CD4-positive, alpha-beta T cell treated with Interferon alpha-2 for 1 hour (primary cell): ENCODE measurements around the gene PUM1.
A peak's percentile ranks its signal among the peaks of the same experiment; 100 is the strongest.
"Not testable (repeated sequence)": the region's sequence is repeated elsewhere in the genome, so short reads cannot be mapped to it uniquely, and the experiment has no call there.

Source experiments
- DNase-seq, 2 donors: peaks; one replicate each; pipeline ENCODE4 v3.0.0-alpha.2; 2020 to 2022

PUM1 gene

DNA sequence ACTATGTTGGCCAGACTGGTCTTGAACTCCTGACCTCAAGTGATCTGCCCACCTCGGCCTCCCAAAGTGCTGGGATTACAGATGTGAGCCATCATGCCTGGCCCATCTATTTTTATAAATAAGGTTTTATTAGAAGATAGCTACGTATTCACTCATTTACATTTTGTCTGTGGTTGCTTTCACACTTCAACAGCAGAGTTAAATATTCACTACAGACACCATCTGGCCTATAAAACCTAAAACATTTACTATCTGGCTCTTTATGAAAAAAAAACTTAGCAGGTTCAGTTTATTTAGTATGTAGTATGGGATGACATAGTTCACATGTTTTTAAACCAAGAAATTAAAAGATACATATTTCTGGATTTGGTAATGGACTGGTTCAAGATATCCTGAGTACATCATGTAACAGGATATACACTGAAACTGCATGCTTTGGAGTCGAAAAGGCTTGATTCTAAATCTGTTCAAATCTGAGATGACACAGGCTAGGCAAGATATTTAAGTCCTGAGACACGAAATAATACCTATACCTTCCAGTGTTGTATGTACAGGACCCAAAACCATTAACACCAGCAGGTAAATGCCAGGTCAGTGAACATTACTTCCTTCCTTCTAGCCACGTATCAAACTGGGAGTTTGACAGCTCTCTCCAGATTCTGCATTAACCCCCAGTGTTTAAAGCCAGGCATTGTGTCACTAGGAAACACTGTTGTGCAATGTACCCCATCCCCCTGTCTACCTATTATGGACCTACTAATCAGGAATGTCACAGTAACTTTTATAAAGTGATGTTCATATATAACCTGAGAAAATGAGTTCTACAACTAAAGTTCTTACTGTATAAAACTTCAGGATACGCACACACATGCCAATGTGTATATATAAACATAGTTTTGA is 102.7 kb downstream of the PUM1 start:
- DNase-seq = no peak

DNA sequence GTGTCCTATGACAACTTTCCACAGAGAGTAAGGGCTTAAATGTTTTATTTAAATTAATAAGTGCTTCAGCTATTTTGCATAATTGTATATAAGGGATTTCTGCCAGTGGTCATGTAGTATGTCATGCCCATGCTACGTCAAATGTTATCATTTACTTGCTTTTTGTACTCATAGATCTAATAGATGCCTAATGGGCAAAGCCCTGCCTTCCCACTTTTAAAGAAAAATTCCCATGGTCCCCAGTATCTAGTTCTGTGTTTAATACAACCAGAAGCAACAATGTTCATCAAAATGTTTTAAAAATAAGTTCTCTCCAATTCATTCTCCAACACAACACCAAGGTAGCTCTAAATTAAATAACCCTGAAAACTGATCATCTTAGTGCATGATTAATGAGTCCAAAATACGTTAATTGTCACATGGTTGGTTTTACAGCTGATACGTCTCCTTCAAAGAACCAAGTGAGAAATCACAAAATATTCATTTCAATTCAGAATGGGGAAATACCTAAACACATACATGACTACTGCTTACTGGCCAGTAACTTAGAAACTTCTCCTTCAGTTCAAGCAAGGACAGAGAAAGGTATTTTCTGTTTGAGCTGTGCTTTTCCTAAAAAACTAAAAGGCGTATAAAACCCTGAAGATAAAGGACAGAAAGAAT is 107.8 kb downstream of the PUM1 start:
- DNase-seq = no peak

DNA sequence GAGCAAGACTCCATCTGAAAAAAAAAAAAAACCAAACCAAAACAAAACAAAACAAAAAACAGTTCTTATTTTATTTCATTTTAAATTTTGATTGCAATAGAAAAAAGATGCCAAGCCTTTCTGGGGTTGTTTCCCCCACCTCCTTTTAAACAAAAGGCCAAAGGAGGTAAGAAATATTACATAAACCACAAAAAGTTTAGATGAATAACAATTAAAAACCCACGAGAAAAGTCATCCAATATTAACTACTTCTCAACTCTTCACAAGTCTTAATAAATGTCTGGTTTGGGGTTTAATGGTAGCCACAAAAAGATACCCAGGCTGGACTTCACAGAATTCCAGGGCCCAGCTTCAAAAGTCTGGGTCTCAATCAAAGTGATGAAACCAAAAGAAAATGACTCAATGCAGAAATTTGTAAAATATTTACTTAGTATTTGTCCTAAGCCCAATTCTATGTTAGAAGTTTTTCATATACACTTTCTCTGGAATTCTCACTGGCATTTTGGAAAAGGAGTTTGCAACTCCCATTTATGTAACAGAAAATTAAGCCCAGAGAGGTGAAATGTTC is 110.0 kb downstream of the PUM1 start:
- DNase-seq = no peak

DNA sequence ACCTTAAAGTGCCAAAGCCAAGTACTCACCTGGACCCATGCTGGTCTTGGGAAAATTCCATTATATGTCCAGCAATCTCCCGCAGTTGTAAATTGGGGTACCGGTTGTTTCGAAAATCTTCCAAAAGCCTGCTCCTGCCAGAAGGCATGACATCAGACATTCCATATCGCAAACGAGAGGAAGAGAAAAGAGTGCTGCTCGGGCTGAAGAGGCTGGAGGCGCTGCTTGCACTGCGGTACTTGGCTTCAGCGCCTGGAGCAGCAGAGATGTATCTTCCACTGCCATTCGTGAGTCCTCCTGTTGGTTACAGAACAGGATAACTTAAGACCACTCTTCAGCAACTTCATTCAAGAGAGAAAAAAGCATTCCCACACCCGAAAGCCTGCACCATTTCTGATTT is 111.8 kb downstream of the PUM1 start:
- no peak for DNase-seq

DNA sequence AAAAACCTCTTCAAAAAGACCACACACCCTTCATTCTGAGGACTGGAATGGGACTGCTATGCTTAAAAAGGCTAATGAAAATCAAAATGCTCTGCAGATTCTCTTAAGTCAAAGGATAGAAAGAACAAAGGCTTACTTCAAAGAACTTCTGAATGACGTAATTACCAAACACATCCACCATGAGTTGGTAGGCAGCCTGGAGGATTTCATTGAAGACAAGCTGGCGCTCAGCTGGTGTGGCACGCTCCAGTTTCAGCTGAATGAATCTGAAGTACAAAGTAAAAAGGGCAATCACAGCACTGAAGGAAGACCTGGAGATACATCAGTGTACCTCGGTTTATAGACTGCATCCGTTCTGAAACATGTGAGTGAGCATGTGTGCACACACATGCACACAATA is 113.4 kb downstream of the PUM1 start:
- DNase-seq = no peak

DNA sequence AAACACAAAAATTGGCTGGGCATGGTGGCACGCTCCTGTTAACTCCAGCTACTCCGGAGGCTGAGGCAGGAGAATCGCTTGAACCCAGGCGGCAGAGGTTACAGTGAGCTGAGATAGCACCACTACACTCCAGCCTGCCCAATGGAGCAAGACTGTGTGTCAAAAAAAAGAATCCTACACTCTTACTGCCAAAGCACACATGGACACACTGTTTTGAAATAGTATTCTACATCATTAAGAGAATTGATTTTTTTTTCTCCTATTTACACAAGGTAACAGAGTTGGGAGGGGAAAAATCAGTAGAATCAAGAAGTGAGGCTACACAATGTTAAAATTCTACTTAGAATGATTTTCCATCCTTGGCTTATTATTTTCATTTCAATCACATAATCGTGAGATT is 114.8 kb downstream of the PUM1 start:
- DNase-seq = no peak

DNA sequence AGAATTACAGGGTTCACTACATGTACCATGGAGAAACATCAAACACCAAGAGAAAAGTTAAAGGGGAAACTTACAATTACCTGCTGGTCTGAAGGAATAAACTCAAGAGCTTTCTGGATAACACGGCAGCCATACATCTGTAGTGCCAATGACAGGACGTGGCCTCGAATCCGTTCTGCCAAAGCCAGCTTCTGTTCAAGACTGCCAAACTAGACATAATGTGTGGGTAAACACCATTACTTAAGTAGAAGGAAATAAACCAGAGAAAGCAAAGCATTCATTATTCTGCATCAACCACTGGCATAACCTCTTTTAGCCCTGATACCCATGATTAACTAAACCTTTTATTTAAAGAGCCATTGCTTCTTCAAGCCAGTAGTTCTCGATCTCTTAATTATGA is 115.5 kb downstream of the PUM1 start:
- DNase-seq = no peak

DNA sequence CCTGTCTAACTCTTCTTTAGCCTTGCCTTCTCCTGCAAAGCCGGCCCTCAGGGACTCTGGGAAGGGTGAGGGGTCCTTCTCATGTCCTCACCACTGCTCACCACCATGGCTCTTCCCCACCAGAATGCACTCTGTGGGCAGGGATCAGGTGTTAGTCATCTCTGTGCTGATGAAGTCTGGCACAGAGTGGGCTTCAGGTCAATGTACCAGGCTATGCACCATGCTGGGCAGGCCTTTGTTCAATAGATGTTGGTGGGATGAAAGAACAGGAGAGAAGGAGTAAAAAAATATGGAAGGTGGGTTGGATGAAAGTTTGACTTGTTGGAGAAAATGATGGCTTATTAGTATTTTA is 116.1 kb downstream of the PUM1 start:
- DNase-seq = not testable (repeated sequence)

DNA sequence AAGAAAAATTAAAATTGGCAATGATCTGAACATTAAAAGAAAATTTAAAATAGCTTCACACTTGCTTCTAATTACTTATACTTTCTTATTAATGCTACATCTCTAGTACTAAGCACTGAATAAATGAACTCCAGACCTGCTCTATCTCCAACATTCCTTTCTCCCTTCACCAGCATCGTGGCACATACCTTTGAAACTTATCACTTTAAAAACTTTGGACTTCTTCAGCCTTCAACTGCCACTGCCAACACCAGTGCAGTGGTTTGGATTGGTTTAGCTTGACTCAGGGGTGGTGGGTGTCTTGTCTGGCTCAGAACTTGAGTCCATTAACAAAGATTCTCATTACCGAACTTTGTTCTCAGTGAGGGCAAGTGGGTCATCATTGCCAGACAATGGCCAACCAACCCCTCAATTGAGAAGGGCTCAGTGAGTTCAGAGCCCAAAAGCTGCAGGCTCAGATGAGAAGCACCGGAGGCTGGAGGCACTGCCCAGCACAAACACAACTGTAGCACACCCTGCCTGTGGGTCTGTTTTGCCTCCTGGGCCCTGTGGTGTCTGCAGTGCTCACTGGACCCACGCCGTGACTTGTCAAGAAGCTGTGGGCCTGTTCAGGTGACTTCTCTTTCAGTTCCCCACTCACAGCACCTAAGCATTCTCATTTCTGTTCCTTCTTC is 116.6 kb downstream of the PUM1 start:
- not testable (repeated sequence) for DNase-seq

DNA sequence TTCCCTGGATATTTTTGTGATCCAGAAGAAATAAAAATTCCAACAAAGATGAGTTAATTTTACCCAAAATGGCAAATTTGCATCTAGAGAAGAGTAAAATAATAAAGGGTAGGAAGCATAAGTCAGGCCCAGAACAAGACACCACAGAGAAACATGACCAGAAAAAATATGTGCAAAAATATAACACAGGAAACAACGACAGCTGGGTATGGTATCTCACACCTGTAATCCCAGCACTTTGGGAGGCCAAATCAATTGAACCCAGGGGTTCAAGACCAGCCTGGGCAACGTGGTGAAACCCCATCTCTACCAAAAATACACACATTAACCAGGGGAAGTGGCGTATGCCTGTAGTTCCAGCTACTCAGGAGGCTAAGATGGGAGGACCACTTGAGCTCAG is 117.2 kb downstream of the PUM1 start:
- no peak for DNase-seq

DNA sequence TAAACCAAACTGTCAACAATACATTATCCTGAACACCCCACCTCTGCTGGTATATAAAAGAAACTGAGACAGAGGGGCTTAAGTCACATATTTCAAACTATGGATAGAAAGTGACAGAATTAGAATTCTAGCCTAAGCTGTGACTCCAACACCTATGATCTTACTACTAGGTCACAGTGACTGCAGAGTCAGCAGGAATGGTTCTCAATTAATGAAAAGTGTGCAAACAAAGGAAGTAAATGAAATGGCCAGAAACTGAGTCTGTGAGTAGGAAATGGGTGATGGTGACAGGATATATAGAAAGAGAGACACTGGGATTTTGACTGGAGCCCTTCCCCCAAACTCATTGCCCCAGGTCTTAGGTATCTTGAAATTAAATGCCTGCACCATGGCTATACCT is 118.3 kb downstream of the PUM1 start:
- no peak for DNase-seq

DNA sequence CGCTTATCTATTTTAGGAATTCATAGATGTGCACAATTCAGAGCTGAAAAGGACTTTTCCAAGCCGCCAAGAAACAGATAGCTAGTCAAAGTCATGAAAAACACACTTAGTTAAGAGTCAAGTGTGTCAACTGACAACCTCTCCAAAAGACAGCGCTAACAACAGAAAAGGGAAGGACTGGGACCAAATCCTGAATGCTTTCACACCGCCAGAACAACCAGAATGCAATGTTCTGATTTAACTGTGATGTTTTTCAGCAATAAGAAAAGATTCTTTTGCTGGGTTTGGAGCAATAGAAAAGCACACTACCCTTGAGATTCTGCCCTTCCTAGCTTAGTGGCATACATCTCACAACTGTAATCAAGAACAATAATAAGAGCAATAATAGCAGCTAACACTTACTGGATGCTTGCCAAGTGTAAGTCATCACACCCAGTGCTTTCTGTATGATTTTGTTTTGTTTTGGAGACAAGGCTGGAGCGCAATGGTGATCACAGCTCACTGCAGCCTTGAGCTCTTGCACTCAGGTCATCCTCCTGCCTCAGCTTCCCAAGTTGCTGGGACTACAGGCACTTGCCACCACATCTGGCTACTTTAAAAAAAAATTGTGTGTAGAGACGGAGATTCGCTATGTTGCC is 123.1 kb downstream of the PUM1 start:
- DNase-seq = no peak

DNA sequence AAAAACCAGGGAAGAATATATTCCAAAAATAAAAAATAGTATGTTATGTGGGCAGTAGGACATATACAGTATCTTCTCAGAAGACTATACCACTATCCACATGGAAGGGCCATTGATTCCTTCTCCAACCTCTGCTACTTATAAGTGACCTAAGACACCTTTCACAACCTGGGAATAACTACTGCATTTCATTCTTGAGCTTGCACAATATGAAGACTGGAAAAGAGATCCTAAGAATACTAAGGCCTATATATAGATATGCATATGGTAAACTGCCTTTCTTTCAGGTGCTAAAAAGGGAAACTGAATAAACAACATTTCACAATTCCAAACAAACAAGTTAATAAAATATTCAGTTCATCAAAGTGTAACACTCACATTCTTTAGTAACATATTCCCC is 125.0 kb downstream of the PUM1 start:
- no peak for DNase-seq

DNA sequence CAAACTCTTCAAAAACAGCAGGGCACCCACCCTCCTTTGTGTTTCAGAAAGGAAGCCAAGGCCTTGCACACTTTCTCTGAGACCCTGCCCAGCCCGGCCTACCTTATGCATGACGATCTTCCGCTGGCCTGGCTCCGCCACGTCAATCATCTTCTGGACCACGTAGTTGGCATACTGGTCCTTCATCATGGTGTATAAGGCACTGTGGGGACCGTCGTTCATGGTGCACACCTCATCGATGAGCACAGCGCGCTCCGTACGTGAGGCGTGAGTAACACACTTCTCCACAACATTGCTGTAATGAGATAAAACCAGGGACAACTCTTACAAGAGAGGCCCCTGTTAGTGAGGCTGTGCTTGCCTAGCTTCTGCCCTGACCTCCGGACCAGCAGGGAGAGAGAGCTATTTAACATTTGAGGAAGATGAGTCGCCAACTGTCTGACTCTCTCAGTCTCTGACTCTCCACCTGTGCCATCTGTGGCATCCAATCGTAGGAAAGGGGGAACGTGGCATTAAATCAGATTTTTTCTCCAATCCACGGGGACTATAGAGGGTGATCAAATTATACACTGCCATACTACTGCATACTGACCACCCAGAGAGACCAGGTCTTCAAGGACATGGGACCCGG is 128.9 kb downstream of the PUM1 start:
- no peak for DNase-seq

DNA sequence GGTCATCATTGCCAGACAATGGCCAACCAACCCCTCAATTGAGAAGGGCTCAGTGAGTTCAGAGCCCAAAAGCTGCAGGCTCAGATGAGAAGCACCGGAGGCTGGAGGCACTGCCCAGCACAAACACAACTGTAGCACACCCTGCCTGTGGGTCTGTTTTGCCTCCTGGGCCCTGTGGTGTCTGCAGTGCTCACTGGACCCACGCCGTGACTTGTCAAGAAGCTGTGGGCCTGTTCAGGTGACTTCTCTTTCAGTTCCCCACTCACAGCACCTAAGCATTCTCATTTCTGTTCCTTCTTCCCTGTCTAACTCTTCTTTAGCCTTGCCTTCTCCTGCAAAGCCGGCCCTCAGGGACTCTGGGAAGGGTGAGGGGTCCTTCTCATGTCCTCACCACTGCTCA is 129.8 kb downstream of the PUM1 start:
- not testable (repeated sequence) for DNase-seq

DNA sequence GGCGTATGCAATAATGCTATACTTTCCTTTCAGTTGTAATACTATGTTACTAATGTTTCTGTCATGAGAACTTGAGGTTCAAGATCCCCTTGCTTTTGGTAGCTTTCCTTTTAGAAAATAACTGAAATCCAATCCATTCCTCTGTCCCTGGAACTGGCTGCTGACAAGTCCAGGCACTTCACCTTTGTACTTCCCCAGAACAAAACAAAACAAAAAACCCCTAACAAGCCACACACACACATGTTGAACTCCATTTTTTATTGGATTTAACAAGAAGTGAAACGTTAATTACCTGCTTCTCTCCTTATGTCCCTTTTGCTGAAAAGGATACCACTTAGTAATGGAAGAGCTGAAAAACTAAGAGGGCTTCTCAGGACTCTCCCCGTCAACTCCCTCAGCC is 130.9 kb downstream of the PUM1 start:
- no peak for DNase-seq

DNA sequence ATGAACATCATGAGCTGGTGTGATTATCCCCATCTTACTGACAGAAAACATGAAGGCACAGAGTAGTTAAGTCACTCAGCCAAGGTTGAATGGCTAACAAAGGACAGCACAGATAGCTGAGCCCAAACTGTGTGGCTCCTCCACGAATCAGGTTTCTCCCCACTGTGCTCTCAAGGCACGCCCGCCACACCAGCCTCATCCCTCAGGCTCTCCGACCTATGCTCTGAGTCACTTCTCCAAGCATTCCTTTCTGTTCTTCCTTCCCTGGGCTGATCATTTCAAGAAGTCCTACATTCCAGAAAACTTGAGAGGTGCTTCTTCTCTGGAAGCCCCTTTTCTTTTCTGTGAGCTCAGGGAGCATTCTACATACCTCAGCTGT is 131.7 kb downstream of the PUM1 start:
- no peak for DNase-seq

DNA sequence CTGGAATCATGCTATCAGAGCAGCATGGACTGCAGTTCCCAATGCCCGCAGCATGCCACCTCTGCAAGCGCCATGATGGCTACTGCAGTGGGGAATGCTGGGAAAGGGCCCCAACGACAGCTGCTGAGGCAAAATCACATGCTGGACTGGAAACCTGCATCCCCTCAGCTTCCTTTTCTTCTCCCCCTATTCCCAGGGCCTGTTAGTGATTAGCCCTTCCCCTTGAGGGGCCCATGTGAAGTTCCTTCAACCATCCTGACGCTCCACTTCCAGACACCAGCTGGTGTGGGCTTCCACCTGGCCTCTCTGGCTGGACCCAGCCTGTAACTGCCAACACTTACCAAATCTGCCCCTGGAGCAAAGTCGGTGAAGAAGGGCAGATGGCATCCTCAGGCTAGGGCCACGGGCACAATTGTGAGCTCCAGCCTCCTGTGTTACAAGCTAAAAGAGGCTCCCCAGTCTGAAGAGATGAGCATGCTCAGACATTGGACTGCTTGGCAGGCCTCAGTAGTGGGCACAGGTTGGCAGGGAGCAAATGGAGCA is 134.8 kb downstream of the PUM1 start:
- no peak for DNase-seq

DNA sequence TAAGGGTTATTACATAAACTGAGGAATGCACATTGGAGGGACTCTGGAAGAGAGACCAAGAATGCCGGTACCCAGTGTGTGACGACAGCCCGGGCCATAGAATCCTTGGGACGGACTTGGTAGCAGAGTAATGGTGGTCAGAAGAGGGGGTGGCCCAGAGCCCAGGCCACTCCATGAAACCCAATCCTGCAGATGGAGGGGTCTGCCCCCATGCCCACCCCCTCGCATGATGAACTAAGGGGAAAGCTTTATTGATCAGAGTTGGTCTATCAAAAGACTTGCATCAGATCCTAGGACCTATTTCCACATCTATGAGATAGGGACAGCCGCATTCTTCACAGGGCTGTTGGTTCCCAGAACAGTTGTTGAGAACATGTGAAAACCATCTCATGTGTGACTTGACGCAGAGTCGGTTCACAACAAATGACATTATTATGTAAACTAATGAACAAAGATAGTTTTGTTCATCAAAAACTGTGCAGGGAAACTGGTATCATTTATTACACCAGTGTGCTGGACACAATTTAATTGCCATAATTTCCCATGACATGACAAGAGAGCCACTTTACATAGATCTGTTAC is 135.5 kb downstream of the PUM1 start:
- no peak for DNase-seq

DNA sequence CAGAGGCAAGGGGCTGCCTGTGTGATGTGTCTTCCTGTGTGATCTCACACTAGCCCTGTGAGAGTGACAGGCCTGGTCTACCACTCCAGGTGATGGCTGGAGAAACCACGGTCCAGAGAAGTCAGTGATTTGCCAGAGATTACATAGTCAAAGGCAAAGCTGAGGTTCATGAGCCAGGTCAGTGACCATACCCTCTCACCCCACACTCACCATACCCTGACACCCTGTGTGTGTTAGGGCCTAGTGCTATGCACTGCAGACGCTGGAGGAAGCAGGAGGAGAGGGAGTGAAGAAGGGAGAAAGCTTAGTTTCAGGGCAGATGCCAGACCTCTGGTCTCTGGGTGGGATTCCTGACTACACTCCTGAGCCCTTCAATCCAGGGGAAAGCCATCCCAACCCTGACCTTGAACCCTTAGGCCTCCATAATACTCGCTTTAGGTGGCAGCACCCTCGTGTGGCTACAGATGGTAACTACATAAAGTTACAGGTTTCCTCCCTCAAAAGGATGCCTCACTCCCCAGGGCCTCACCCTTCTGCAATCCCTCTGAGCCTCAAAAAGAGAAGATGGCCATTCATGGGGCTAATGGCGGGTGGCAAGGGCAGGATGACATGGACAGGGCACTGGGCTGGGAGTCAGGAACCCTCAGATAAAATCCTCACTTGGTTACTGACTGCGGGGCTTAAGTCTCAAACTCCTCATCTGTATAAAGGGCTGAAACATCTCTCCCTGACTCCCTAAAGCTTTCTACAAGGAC is 136.2 kb downstream of the PUM1 start:
- peak; percentile 36 to 59 for DNase-seq

DNA sequence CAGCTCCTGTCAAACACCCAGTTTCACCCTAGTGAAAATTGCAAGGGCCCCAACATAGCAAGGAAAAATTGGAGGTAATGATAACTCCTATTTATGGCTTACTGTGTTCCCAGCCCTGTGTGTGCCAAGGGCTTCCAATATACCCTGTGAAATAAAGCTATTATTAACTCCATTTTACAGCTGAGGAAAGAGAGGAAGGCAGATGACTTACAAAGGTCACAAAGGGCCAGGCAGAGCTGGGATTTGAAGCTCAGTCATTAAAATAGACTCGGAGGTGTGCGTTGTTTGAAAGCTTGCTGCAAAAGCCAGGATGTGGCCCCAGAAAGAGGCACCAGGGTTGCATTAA is 136.8 kb downstream of the PUM1 start:
- DNase-seq = no peak
